C4-2B (cell line): Measurements from ENCODE around the gene STAMBPL1.

ENCODE experiments used
- CTCF ChIP-seq: fragments of 450-650 bp; conservative IDR thresholded peaks from 2 replicates; pipeline ENCODE4 v1.5.1; 2017; ENCODE audit warnings: mild to moderate bottlenecking
- ZFX ChIP-seq: fragments of 450-650 bp; IDR thresholded peaks from 2 replicates; pipeline ENCODE4 v1.6.1; 2017

DNA sequence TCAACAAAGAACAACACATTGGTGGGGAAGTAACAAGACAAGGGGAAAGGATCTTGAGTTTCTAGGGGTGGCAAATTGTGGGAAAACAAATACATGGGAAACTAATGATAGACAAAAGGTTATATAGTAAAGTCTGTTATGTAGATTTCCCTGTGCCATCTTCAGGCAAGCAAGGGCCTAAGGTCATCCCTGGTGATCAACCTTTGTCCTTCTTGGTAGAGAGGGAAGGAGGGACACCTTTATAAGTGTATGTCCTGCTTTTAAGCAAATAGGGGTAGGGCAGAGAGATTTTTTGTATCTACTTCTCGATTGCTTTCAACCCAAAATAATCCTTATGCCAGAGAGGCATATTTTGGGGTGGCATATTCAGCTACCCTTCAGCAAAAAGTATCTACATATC is 84.3 kb downstream of the STAMBPL1 start:
- TF ChIP-seq CTCF (no peak), ZFX (no peak)
